RCC 7860 (cell line): ENCODE measurements around the gene KIF9.
"Not testable (repeated sequence)": the region's sequence is repeated elsewhere in the genome, so short reads cannot be mapped to it uniquely, and the experiment has no call there.

Experiments used
- DNase-seq: peaks from one replicate; pipeline ENCODE4 v3.0.0-alpha.2; 2015; ENCODE audit warnings: low spot score
- FAIRE-seq: peaks from 2 replicates; lab custom pipeline; 2012; peaks lifted over from hg19 to GRCh38; lab: Jason Lieb, UNC

Gene KIF9

GRCh38 chr3:47256331-47256730 lies 26.3 kb downstream of the KIF9 start:
- FAIRE-seq, DNase-seq: not testable (repeated sequence)

- FAIRE-seq (no peak), DNase-seq (no peak)
These were observed 30.9 kb downstream of the KIF9 start for GRCh38 chr3:47251689-47252088.

DNA sequence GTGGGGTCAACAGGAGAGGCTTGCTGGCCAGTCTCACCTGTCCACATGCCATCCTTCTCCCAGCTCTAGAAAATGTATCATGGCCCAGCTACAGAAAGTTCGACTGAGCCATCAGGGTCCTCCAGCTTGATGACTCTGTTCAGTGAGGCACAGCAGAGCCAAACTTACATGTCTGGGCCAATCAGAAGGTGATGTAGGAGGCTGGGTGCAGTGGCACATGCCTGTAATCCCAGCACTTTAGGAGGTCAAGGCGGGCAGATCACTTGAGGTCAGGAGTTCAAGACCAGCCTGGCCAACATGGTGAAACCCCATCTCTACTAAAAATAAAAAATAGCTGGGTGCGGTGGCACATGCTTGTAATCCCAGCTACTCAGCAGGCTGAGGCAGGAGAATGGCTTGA lies 31.5 kb downstream of the KIF9 start:
- DNase-seq, FAIRE-seq: not testable (repeated sequence)

DNA sequence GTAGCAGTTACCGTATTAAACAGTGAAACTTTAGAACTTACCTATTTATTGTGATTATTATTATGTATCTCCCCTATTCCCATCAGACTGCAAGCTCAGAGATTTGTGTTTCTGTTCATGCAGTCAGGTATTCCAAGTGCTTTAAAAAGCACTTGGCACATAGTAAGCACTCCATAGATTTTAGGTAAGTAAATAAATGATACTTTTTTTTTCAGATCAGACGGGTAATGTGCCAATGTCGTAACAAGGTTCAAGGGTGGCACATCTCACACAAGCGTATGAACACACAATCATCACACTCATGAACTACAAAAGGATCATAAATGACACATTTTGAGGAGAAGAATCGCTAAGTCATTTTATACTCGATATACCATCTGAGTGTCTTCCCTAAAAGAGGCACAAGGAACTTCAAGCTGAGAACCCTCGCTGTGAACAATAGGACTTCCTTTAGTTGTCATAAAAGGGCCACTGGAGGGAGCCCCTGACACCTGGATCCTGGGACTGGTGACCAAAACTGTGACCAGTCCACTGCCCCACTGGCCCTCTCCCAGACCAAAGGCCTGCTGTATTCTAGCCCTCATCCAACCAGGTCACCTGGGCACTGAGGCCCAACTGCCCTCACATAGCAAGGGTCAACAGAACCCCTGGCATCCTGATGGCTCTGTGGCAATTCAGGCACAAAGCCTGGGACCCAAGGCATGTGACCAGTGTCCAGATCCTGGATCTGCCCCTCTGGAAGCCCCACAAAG lies 32.1 kb downstream of the KIF9 start:
- DNase-seq: peak; percentile 18
- FAIRE-seq: no peak

DNA sequence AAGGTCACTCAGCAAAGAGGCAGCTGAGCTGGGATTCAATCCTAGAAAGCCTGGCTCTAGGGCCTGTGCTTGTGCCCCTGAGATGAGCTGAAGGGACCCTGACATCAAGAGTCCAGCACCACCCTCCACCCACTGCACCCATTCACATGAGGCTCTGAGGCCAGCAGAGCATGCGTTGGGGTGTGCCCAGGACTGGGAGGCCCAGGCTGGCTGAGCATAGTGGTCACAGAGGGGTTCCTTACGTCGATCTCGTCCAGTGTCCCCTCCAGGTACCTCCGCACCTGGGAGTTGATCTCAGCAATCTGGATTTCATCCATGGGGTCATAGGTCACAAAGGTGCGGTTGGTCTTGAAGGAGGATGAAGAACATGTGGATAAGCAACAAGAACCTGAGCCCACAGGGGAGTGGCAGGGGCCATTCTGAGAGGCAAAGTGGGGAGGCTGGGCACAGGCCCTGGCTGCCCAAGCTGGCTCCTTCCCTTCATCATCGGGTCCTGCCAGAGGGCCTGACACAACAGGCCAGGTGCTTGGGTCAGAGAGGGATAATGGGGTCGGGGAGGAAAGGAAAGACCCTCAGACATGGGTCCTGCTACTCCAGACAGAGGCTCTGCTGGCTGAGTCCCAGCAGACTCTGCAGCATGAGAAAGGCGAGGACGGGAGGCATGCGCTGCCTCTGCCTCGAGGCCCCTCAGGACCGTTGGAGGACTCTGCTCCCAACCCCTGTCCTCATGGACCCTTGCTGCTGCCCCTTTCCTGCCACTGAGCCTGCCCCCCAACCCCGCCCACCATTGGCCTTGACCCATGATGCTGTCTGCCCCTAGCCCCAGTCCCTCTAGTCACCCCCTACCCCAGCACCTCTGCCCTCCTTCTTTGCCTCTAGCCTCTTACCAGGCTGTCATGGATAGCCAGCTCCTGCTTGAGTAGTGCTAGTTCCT lies 35.2 kb downstream of the KIF9 start:
- FAIRE-seq (no peak), DNase-seq (no peak)

GRCh38 chr3:47245271-47245670 lies 37.3 kb downstream of the KIF9 start:
- FAIRE-seq (no peak), DNase-seq (no peak)

DNA sequence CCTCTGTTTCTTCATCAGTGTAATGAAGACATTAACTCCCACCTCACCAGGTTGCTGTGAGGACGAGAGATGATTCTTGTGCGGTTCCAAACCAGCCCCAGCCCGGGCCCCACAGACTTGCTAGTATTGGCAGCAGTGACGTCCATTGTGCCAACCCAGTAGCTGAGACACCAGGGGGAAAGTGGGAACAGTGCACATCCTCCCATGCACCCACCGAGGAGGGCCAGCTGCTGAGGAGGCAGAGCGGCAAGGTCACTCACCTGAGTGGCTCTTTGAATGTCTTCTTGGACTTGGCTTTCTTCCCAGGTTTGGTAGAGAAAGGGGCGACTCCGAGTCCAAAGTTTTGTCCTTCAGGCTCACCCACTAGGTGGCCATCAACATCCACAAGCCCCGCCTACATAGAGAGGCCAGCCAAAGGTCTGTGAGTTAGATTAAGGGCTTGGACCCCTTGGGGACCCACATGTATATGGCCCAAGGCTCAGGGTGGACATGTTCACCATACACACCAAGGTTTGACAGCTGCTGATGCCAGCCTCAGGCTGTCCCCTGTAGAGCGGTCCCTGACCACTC lies 38.0 kb downstream of the KIF9 start:
- DNase-seq (no peak), FAIRE-seq (no peak)

GRCh38 chr3:47243419-47244147 lies 39.0 kb downstream of the KIF9 start:
- DNase-seq (no peak), FAIRE-seq (no peak)

DNA sequence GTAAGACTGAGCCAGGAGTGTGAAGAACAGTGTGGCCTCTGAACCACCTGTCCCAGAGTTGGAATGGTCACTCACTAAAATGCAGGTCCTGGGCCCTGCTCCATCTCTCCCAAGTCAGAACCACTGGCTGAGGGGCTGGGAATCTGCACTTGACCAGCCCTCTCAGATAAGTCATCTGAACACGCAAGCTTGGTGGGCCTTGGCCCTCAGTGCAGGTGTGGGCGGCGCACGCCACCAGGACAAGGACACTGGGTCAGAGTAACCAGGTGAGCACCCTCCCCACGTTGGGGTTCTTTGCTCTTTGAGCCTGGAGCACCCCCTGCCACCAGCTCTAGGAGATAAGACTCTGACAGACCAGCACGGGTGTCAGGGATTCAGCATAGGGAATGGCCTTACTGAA lies 42.7 kb downstream of the KIF9 start:
- no peak for DNase-seq

GRCh38 chr3:47238017-47238416 lies 44.6 kb downstream of the KIF9 start:
- no peak for DNase-seq
- FAIRE-seq: no peak

More for the DNA sequence above, 42.7 kb downstream of the KIF9 start:
- FAIRE-seq: no peak

DNA sequence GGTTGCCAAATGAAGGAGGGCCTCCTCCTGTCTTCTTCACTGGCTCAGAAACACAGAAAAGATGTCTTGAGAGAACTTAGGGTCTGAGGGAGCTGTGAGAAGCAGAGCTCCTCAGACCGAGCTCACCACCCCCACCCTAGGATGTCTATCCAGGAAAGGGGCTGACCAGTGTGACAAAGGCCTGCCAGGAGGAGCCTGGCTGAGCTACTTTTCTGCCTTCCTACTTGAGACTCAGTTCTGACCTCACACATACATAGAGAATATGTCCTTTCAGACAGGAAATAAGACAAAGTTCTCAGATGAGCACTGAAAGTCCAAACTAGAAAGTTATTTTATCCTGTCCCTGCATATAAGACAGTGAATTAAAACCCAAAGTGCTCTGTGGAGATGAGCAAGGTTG lies 54.5 kb downstream of the KIF9 start:
- no peak for DNase-seq
- no peak for FAIRE-seq

DNA sequence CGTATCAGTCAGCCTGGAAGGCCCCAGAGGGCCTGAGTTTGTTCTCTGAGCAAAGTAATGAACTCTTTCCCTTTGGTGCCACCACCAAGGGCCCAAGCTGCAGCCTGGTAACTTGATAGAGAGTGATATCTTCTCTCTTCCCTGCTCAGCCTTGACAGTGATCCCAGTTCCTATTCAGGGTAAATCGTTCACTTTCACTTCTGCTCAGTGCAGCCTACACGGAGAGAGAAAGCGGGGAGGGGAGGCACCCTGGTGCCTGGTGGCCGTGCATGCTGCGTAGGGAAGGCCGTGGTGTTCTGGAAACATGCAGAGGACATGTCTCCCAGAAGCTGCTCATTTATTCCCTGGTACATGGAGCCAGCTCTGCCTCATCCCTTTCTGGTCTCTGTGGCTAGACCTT lies 54.9 kb downstream of the KIF9 start:
- no peak for DNase-seq
- no peak for FAIRE-seq

- DNase-seq (no peak), FAIRE-seq (no peak)
These were observed 57.2 kb downstream of the KIF9 start for GRCh38 chr3:47225310-47225906.

GRCh38 chr3:47223755-47224154 lies 58.8 kb downstream of the KIF9 start:
- DNase-seq: no peak
- FAIRE-seq: no peak

DNA sequence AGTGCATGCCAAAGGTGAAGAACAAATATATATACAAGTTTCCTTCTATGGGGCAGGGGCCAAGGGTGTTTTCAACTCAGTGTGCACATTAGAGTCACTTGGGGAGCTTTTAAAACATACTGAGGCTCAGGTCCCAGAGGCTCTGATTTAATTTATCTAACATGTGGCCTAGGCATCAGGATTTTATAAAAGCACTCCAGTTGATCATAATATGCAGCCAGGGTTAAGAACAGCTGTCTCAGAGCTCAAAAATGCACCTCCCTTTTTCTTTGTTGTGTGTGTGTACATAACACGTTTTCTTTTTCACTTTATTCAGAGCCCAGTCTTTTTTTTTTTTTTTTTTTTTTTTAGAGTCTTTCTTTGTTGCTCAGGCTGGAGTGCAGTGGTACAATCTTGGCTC lies 60.8 kb downstream of the KIF9 start:
- FAIRE-seq (no peak), DNase-seq (no peak)

- no peak for FAIRE-seq
- no peak for DNase-seq
These were observed 71.7 kb downstream of the KIF9 start for GRCh38 chr3:47210863-47211405.

- DNase-seq, FAIRE-seq: not testable (repeated sequence)
These were observed 76.6 kb downstream of the KIF9 start for GRCh38 chr3:47206022-47206421.

DNA sequence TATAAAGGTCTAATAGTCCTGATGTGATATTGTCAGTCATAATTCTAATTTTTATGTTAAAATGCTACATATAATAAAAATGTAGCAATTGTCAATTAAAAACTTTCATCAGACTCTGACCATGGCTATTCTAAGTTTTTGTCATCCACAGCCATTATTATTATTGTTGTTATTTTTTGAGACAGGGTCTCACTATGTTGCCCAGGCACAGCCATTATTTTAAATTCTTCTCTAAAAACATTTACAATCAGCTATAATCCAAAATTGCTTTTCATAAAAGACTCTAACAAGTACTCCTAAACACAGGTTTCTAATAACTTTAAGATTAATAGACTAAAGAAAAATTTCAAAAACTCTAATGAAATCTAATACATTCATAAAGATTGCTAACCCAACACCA lies 77.7 kb downstream of the KIF9 start:
- no peak for FAIRE-seq
- DNase-seq: no peak

DNA sequence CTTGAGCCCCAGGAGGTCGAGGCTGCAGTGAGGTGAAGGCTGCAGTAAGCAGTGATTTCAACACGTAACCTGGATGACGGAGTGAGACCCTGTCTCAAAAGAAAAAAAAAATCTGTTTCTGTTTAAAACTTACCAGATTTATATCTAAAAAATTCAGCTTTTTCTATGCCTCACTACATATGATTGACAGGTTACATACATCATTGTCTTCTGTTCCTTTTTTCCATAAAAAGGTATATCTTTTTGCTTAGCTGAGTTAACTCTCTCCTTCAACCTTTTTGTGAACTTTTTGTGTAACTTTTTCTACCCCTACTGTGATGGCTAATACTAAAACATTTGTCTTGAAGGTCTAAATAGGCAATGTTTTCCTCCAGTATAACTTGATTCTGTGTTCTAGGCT lies 80.1 kb downstream of the KIF9 start:
- FAIRE-seq (no peak), DNase-seq (no peak)

DNA sequence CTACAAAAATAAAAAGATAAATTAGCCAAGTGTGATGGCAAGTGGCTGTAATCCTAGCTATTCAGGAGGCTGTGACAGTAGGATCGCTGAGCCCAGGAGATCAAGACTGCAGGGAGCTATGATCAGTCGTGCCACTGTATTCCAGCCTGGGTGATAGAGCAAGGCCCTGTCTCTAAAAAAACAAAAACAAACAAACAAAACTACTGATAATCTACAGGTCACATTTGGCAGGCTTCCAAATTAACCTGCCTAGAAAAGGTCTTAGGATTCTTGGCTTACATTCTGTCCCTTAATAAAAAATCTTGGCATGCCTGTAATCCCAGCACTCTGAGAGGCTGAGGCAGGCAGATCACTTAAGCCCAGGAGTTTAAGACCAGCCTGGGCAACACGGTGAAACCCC lies 85.3 kb downstream of the KIF9 start:
- FAIRE-seq (no peak), DNase-seq (no peak)
